ENCODE measurements around the gene TMEM86B.
A peak's percentile ranks its signal among the peaks of the same experiment; 100 is the strongest.

Gene TMEM86B

DNA sequence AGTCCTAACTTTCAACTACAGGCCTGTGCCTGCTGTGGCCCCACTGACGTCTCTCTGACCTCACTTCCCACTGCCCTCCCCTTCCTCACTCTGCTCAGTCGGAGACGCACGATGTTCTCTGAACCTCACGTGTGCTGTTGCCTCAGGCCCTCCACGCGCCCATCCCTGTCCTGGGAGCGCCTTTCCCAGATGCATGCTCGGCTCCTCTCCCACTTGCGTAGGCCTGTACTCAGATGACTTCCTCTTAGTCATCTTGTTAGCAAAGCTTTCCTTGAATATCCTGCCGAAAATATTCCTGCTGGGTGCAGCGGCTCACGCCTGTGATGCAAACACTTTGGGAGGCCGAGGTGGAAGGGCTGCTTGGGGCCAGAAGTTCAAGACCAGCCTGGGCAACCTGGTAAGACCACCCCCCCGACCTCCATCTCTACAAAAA lies 39.1 kb downstream of the TMEM86B start:
- peak; percentile 97 for ATAC-seq (ENCODE audit: low read depth)
- Histone ChIP-seq H3K9me3 (ENCODE audit: severe bottlenecking) (no peaks in the 10 kb centered on the region), H3K36me3 (ENCODE audit: low read depth) (no peaks in the 10 kb centered on the region), H3K4me1 (ENCODE audit: insufficient read depth, poor library complexity, severe bottlenecking) (peaks cover 11% of the 10 kb centered on the region), H3K4me3 (ENCODE audit: severe bottlenecking) (no peak overlapping the region), H3K27me3 (ENCODE audit: insufficient read depth, poor library complexity, severe bottlenecking) (no peaks in the 10 kb centered on the region), H3K27ac (ENCODE audit: poor library complexity, severe bottlenecking) (peak overlapping the region; percentile 96)
- peak; percentile 98 for DNase-seq (ENCODE audit: low spot score)
- no peak for TF ChIP-seq CTCF (IDR thresholded peaks at IDR 0.05; ENCODE audit: poor library complexity, severe bottlenecking)

DNA sequence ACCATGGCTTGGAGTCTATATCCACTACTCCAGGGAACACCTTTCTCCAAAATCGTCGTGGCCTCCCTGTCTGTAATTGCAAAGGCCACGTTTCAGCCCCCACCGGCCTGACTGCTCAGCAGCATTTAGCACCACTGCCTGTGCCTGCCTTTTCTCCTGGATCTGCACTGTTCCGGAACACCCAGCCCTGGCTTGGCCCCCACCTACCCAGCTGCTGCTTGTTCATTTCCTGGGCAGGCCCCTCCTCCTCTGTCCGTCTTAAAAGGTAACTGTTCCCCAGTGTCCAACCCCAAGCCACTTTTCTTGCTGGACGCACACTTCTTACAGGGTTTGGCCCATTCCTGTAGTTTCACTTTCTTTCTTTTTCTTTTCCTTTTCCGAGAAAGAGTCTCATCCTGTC lies 39.9 kb downstream of the TMEM86B start:
- no peaks in the 10 kb centered on the region for H3K9me3 ChIP-seq (ENCODE audit: severe bottlenecking)
- DNase-seq (ENCODE audit: low spot score) (no peak), ATAC-seq (ENCODE audit: low read depth) (peak; percentile 49)
- no peak for TF ChIP-seq CTCF (IDR thresholded peaks at IDR 0.05; ENCODE audit: poor library complexity, severe bottlenecking)
- H3K4me1 ChIP-seq (ENCODE audit: insufficient read depth, poor library complexity, severe bottlenecking) = peaks cover 11% of the 10 kb centered on the region
- no peaks in the 10 kb centered on the region for H3K36me3 ChIP-seq (ENCODE audit: low read depth)
- peak overlapping the region; percentile 10 for H3K4me3 ChIP-seq (ENCODE audit: severe bottlenecking)
- H3K27ac ChIP-seq (ENCODE audit: poor library complexity, severe bottlenecking) = peak overlapping the region; percentile 96
- no peaks in the 10 kb centered on the region for H3K27me3 ChIP-seq (ENCODE audit: insufficient read depth, poor library complexity, severe bottlenecking)

GRCh38 chr19:55186080-55186479 lies 42.5 kb downstream of the TMEM86B start:
- ATAC-seq (ENCODE audit: low read depth) = no peak
- TF ChIP-seq CTCF (IDR thresholded peaks at IDR 0.05; ENCODE audit: poor library complexity, severe bottlenecking) = no peak
- Histone ChIP-seq H3K36me3 (ENCODE audit: low read depth) (no peaks in the 10 kb centered on the region), H3K27me3 (ENCODE audit: insufficient read depth, poor library complexity, severe bottlenecking) (no peaks in the 10 kb centered on the region), H3K27ac (ENCODE audit: poor library complexity, severe bottlenecking) (no peak overlapping the region), H3K4me1 (ENCODE audit: insufficient read depth, poor library complexity, severe bottlenecking) (peaks cover 11% of the 10 kb centered on the region), H3K4me3 (ENCODE audit: severe bottlenecking) (no peak overlapping the region), H3K9me3 (ENCODE audit: severe bottlenecking) (no peaks in the 10 kb centered on the region)
- DNase-seq (ENCODE audit: low spot score) = no peak

DNA sequence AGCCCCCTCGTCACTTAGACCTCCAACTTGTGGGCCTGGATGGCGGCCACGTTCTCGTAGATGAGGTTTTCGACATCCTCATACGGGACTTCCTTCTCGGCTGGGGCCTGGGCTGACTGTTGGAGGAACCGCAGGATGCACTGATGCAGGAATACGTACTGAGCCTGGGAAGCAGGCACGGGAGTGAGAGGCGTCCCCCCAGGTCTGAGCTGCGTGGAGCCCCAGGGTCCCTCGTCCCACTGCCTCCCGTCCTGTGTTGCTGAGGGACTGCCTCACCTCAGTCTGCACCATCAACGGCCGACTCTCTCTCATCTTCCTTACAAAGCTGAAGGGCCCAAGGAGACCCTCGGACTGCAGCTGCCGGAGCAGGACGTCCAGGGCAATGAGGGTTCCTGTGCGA lies 46.8 kb downstream of the TMEM86B start:
- DNase-seq (ENCODE audit: low spot score) (no peak), ATAC-seq (ENCODE audit: low read depth) (no peak)
- peaks cover 3% of the 10 kb centered on the region for H3K27me3 ChIP-seq (ENCODE audit: insufficient read depth, poor library complexity, severe bottlenecking)
- no peaks in the 10 kb centered on the region for H3K4me1 ChIP-seq (ENCODE audit: insufficient read depth, poor library complexity, severe bottlenecking)
- no peaks in the 10 kb centered on the region for H3K9me3 ChIP-seq (ENCODE audit: severe bottlenecking)
- H3K4me3 ChIP-seq (ENCODE audit: severe bottlenecking) = no peak overlapping the region
- TF ChIP-seq CTCF (IDR thresholded peaks at IDR 0.05; ENCODE audit: poor library complexity, severe bottlenecking) = no peak
- no peaks in the 10 kb centered on the region for H3K36me3 ChIP-seq (ENCODE audit: low read depth)
- H3K27ac ChIP-seq (ENCODE audit: poor library complexity, severe bottlenecking) = no peak overlapping the region

GRCh38 chr19:55179606-55180484 lies 48.7 kb downstream of the TMEM86B start, which contains the start of gene SYT5:
Gene SYT5, minus strand, starts transcription at chr19:55180289. Its CDS starts 1,248 bp downstream, at chr19:55179041.
- Histone ChIP-seq H3K4me1 (ENCODE audit: insufficient read depth, poor library complexity, severe bottlenecking) (no peaks in the 10 kb centered on the region), H3K9me3 (ENCODE audit: severe bottlenecking) (no peaks in the 10 kb centered on the region), H3K27ac (ENCODE audit: poor library complexity, severe bottlenecking) (no peak within 1 kb of the TSS), H3K4me3 (ENCODE audit: severe bottlenecking) (no peak within 1 kb of the TSS), H3K36me3 (ENCODE audit: low read depth) (no peaks in the 10 kb centered on the region), H3K27me3 (ENCODE audit: insufficient read depth, poor library complexity, severe bottlenecking) (peaks cover 3% of the 10 kb centered on the region)
- peak; percentile 69 for ATAC-seq (ENCODE audit: low read depth)
- TF ChIP-seq CTCF (IDR thresholded peaks at IDR 0.05; ENCODE audit: poor library complexity, severe bottlenecking) = no peak
- no peak for DNase-seq (ENCODE audit: low spot score)
